OCI-LY7 (cell line): ENCODE measurements around the gene ABCC10. TPM values are rescaled to one million over a fixed set of nuclear protein-coding genes. Genes with fewer than 3 reads are reported as not detected.
"Not testable (repeated sequence)": the region's sequence is repeated elsewhere in the genome, so short reads cannot be mapped to it uniquely, and the experiment has no call there.

Experiments used
- BruUV-seq: library from RNA; stranded (reverse); fragments of 400-500 nt; replicated peaks from 2 replicates; lab custom pipeline; 2021; lab: Mats Ljungman, UMichigan
- CTCF ChIA-PET: fragments of 300-600 bp; sonication (Branson Sonifier 250); formaldehyde crosslinking; loops from one replicate; lab custom pipeline; 2022; ENCODE audit warnings: antibody characterized with exemption; ENCODE audit not compliant: unreplicated experiment; lab: Charles Lee
- POLR2A ChIA-PET: fragments of 300-600 bp; sonication (Branson Sonifier 250); formaldehyde crosslinking; loops from one replicate; lab custom pipeline; 2022; ENCODE audit warnings: antibody characterized with exemption; lab: Charles Lee
- DNase-seq: peaks from one replicate; pipeline ENCODE4 v3.0.0-alpha.2; 2015; ENCODE audit warnings: low spot score
- H2AFZ ChIP-seq: fragments of 200-600 bp; sonication (generic), shearing (Covaris generic); 2 replicates; pipeline ENCODE4 v1.6.1; 2014; ENCODE audit warnings: mild to moderate bottlenecking, antibody characterized with exemption, low read length, moderate library complexity
- H3K27ac ChIP-seq: fragments of 200-600 bp; sonication (generic); 2 replicates; pipeline ENCODE4 v1.5.1; 2014; ENCODE audit warnings: mixed run types, low read depth, mild to moderate bottlenecking, moderate library complexity, low read length, inconsistent platforms; ENCODE audit not compliant: poor library complexity, severe bottlenecking
- H3K36me3 ChIP-seq: fragments of 200-600 bp; sonication (generic); 2 replicates; pipeline ENCODE4 v1.6.1; 2014; ENCODE audit warnings: mild to moderate bottlenecking, antibody characterized with exemption, low read length, moderate library complexity, mixed read lengths; ENCODE audit not compliant: insufficient read depth
- H3K4me1 ChIP-seq: fragments of 200-600 bp; sonication (generic); 2 replicates; pipeline ENCODE4 v1.5.1; 2014; ENCODE audit warnings: mild to moderate bottlenecking, low read length; ENCODE audit not compliant: insufficient read depth, poor library complexity, severe bottlenecking
- H3K4me2 ChIP-seq: fragments of 200-600 bp; sonication (generic); 2 replicates; pipeline ENCODE4 v1.6.1; 2014; ENCODE audit warnings: mild to moderate bottlenecking, low read length
- H3K4me3 ChIP-seq: fragments of 200-600 bp; sonication (generic); 2 replicates; pipeline ENCODE4 v1.5.1; 2014; ENCODE audit warnings: mild to moderate bottlenecking, low read depth, low read length; ENCODE audit not compliant: poor library complexity, severe bottlenecking
- H3K79me2 ChIP-seq: fragments of 200-600 bp; sonication (generic); 2 replicates; pipeline ENCODE4 v1.6.1; 2016; ENCODE audit warnings: low read depth, mild to moderate bottlenecking, low read length, moderate library complexity, mixed read lengths; ENCODE audit not compliant: insufficient read depth
- H3K9me2 ChIP-seq: fragments of 200-600 bp; sonication (generic); 2 replicates; pipeline ENCODE4 v1.6.1; 2016; ENCODE audit warnings: mild to moderate bottlenecking, low read length, mixed read lengths; ENCODE audit not compliant: insufficient read depth
- H3K9me3 ChIP-seq: fragments of 200-600 bp; sonication (generic); 2 replicates; pipeline ENCODE4 v1.6.1; 2014; ENCODE audit warnings: mild to moderate bottlenecking, mixed run types, low read length, mixed read lengths
- H4K20me1 ChIP-seq: fragments of 200-600 bp; sonication (generic); 2 replicates; pipeline ENCODE4 v1.6.1; 2014; ENCODE audit warnings: mild to moderate bottlenecking, antibody characterized with exemption, low read length, moderate library complexity, mixed read lengths; ENCODE audit not compliant: insufficient read depth
- CTCF ChIP-seq: fragments of 200-600 bp; sonication (generic); conservative IDR thresholded peaks from 2 replicates; pipeline ENCODE4 v1.5.1; 2014; ENCODE audit warnings: mild to moderate bottlenecking, antibody characterized with exemption, low read length, moderate library complexity, mixed read lengths
- EZH2phosphoT487 ChIP-seq: fragments of 200-600 bp; sonication (generic); IDR thresholded peaks from 2 replicates; pipeline ENCODE4 v1.6.1; 2018; ENCODE audit warnings: low read depth, borderline replicate concordance, mild to moderate bottlenecking, mixed run types, antibody characterized with exemption, low read length, moderate library complexity, mixed read lengths
- intact Hi-C: fragments of 100-400 bp; cut with micrococcal nuclease; formaldehyde crosslinking; loops from one replicate; pipeline ENCODE4 v1.10.0; 2022; ENCODE audit not compliant: unreplicated experiment
- microRNA-seq: library from miRNA; unstranded; fragments of <30 nt; microRNA quantifications from one replicate; pipeline ENCODE4 v1.2.0, GENCODE V29; 2022; ENCODE audit warnings: borderline replicate concordance
- small RNA-seq: library from RNA; depleted of rRNA; stranded (forward); fragments of <200 nt; gene quantifications from one replicate; pipeline ENCODE3, GENCODE V24; 2014
- total RNA-seq, 2 experiments: library from RNA; depleted of rRNA in 1 of 2; stranded (reverse); fragments of >200 nt in 1 of 2; shearing (Covaris generic) in 1 of 2; gene quantifications; 2 replicates each; pipeline ENCODE4 v1.2.3, GENCODE V29; 2014 to 2022

ABCC10 gene
- total RNA-seq, 2 experiments from 2014 or later = 11.4 to 31.1 TPM

GRCh38 chr6:43497689-43498088, 70.3 kb downstream of the ABCC10 start:
- Histone ChIP-seq H4K20me1 (no peaks in the 10 kb centered on the region), H3K36me3 (peaks cover 35% of the 10 kb centered on the region; the same call in 1 of the 2 replicates), H3K4me2 (no peak overlapping the region), H2AFZ (no peak overlapping the region), H3K4me3 (no peak overlapping the region), H3K9me2 (no peaks in the 10 kb centered on the region), H3K9me3 (no peaks in the 10 kb centered on the region), H3K27ac (no peak overlapping the region), H3K79me2 (no peaks in the 10 kb centered on the region), H3K4me1 (no peaks in the 10 kb centered on the region)
- no TSS peak for BruUV-seq
- ChIA-PET CTCF (no interaction called here), POLR2A (interaction anchor here (0.7 to 0.8 kb wide), 2 partner anchors 19 to 53 kb away, joined by 3 read pairs; partner anchors contain the start of gene YIPF3)
- no peak for DNase-seq
- TF ChIP-seq EZH2phosphoT487 (no peak), CTCF (no peak)
- intact Hi-C loops = no loop called here

GRCh38 chr6:43498291-43498690, 71.0 kb downstream of the ABCC10 start:
- H3K79me2 ChIP-seq, H2AFZ ChIP-seq, CTCF ChIA-PET, H3K27ac ChIP-seq, H3K4me3 ChIP-seq, H3K4me1 ChIP-seq, H4K20me1 ChIP-seq, BruUV-seq, H3K9me2 ChIP-seq, H3K4me2 ChIP-seq, intact Hi-C loops, H3K9me3 ChIP-seq, DNase-seq: not testable (repeated sequence)
- POLR2A ChIA-PET = interaction anchor here (0.7 to 0.8 kb wide), 2 partner anchors 18 to 53 kb away, joined by 3 read pairs; partner anchors contain the start of gene YIPF3
- peaks cover 37% of the 10 kb centered on the region for H3K36me3 ChIP-seq

- peaks cover 43% of the 10 kb centered on the region for H3K36me3 ChIP-seq
These were observed 71.9 kb downstream of the ABCC10 start for GRCh38 chr6:43499028-43499815.

More at GRCh38 chr6:43499028-43499815, 71.9 kb downstream of the ABCC10 start:
- no peaks in the 10 kb centered on the region for H3K79me2 ChIP-seq
- no peak overlapping the region for H3K4me3 ChIP-seq
- no peak overlapping the region for H2AFZ ChIP-seq
- no peak for TF ChIP-seq EZH2phosphoT487
- TF ChIP-seq CTCF = no peak
- no peaks in the 10 kb centered on the region for H3K4me1 ChIP-seq
- H3K27ac ChIP-seq = no peak overlapping the region
- intact Hi-C loops = no loop called here
- DNase-seq = no peak
- CTCF ChIA-PET = no interaction called here
- BruUV-seq = no TSS peak
- POLR2A ChIA-PET = interaction anchor here (0.6 kb wide), 1 partner anchor 275 kb away, joined by 5 read pairs; no protein-coding TSS in a partner anchor
- no peaks in the 10 kb centered on the region for H3K9me3 ChIP-seq
- H4K20me1 ChIP-seq = no peaks in the 10 kb centered on the region
- no peak overlapping the region for H3K4me2 ChIP-seq
- no peaks in the 10 kb centered on the region for H3K9me2 ChIP-seq

Small RNAs within 50 kb of the gene (microRNA-seq; reads per million reads assigned to microRNA genes)
- gene MIR6780B = not detected

Small RNAs within 50 kb of the gene (small RNA-seq; reads per million reads assigned to genes)
- gene MIR6780B = not detected
- not detected for gene RNU6-1113P

Other genes with a start within 250 kb of the ABCC10 start
- gene CUL9, start 245.3 kb upstream of the ABCC10 start, total RNA-seq (2014; rRNA removed; shearing (Covaris generic)) = 27.4 and 37.0 TPM in 2 replicates
- 31.1 and 32.9 TPM in 2 replicates for gene CUL9, start 245.3 kb upstream of the ABCC10 start, total RNA-seq (2022)
- 111 and 126 TPM in 2 replicates for gene DNPH1, start 198.1 kb upstream of the ABCC10 start, total RNA-seq (2014; rRNA removed; shearing (Covaris generic))
- 58.7 and 65.5 TPM in 2 replicates for gene DNPH1, start 198.1 kb upstream of the ABCC10 start, total RNA-seq (2022)
- gene TTBK1, start 184.1 kb upstream of the ABCC10 start, total RNA-seq (2014; rRNA removed; shearing (Covaris generic)) = 0.05 and 0.35 TPM in 2 replicates
- 1.5 and 1.7 TPM in 2 replicates for gene TTBK1, start 184.1 kb upstream of the ABCC10 start, total RNA-seq (2022)
- gene SLC22A7, start 129.3 kb upstream of the ABCC10 start, total RNA-seq (2014; rRNA removed; shearing (Covaris generic)) = not detected in 2 replicates
- not detected in 2 replicates for gene SLC22A7, start 129.3 kb upstream of the ABCC10 start, total RNA-seq (2022)
- gene CRIP3, start 118.7 kb upstream of the ABCC10 start, total RNA-seq (2014; rRNA removed; shearing (Covaris generic)) = 2.7 and 2.9 TPM in 2 replicates
- gene CRIP3, start 118.7 kb upstream of the ABCC10 start, total RNA-seq (2022) = 1.7 TPM in 1 of 2 replicates, not detected in the other
- 12.8 and 15.7 TPM in 2 replicates for gene ZNF318, start 57.9 kb upstream of the ABCC10 start, total RNA-seq (2014; rRNA removed; shearing (Covaris generic))
- 24.4 and 24.9 TPM in 2 replicates for gene ZNF318, start 57.9 kb upstream of the ABCC10 start, total RNA-seq (2022)
- not detected in 2 replicates for gene DLK2, start 28.0 kb downstream of the ABCC10 start, total RNA-seq (2014; rRNA removed; shearing (Covaris generic))
- gene DLK2, start 28.0 kb downstream of the ABCC10 start, total RNA-seq (2022) = not detected in 2 replicates
- gene TJAP1, start 50.0 kb downstream of the ABCC10 start, total RNA-seq (2014; rRNA removed; shearing (Covaris generic)) = 16.7 and 22.0 TPM in 2 replicates
- gene TJAP1, start 50.0 kb downstream of the ABCC10 start, total RNA-seq (2022) = 32.3 and 34.4 TPM in 2 replicates
- 0.19 TPM in 1 of 2 replicates, not detected in the other for gene LRRC73, start 82.8 kb downstream of the ABCC10 start, total RNA-seq (2014; rRNA removed; shearing (Covaris generic))
- 0.25 and 0.52 TPM in 2 replicates for gene LRRC73, start 82.8 kb downstream of the ABCC10 start, total RNA-seq (2022)
- 31.8 and 38.2 TPM in 2 replicates for gene YIPF3, start 89.4 kb downstream of the ABCC10 start, total RNA-seq (2014; rRNA removed; shearing (Covaris generic))
- 41.9 and 45.5 TPM in 2 replicates for gene YIPF3, start 89.4 kb downstream of the ABCC10 start, total RNA-seq (2022)
- 40.7 and 46.0 TPM in 2 replicates for gene POLR1C, start 89.5 kb downstream of the ABCC10 start, total RNA-seq (2014; rRNA removed; shearing (Covaris generic))
- 36.9 and 41.2 TPM in 2 replicates for gene POLR1C, start 89.5 kb downstream of the ABCC10 start, total RNA-seq (2022)
- gene XPO5, start 148.5 kb downstream of the ABCC10 start, total RNA-seq (2014; rRNA removed; shearing (Covaris generic)) = 54.6 and 58.5 TPM in 2 replicates
- 72.6 and 74.9 TPM in 2 replicates for gene XPO5, start 148.5 kb downstream of the ABCC10 start, total RNA-seq (2022)
- gene POLH, start 148.6 kb downstream of the ABCC10 start, total RNA-seq (2014; rRNA removed; shearing (Covaris generic)) = 64.3 and 67.3 TPM in 2 replicates
- gene POLH, start 148.6 kb downstream of the ABCC10 start, total RNA-seq (2022) = 93.5 and 120 TPM in 2 replicates
- 64.8 and 72.4 TPM in 2 replicates for gene GTPBP2, start 201.7 kb downstream of the ABCC10 start, total RNA-seq (2014; rRNA removed; shearing (Covaris generic))
- 86.5 and 90.0 TPM in 2 replicates for gene GTPBP2, start 201.7 kb downstream of the ABCC10 start, total RNA-seq (2022)
- 24.0 and 30.8 TPM in 2 replicates for gene MAD2L1BP, start 208.3 kb downstream of the ABCC10 start, total RNA-seq (2014; rRNA removed; shearing (Covaris generic))
- 33.5 and 43.3 TPM in 2 replicates for gene MAD2L1BP, start 208.3 kb downstream of the ABCC10 start, total RNA-seq (2022)
- gene RSPH9, start 217.5 kb downstream of the ABCC10 start, total RNA-seq (2014; rRNA removed; shearing (Covaris generic)) = 0.28 TPM in 1 of 2 replicates, not detected in the other
- gene RSPH9, start 217.5 kb downstream of the ABCC10 start, total RNA-seq (2022) = not detected in 2 replicates